ENCODE results near the gene ALDH9A1.
"Not testable (repeated sequence)": the region's sequence is repeated elsewhere in the genome, so short reads cannot be mapped to it uniquely, and the experiment has no call there.

The ALDH9A1 gene

GRCh38 chr1:165644064-165644735 is 54.2 kb downstream of the ALDH9A1 start:
- no peak for DNase-seq

GRCh38 chr1:165641231-165641987 is 57.0 kb downstream of the ALDH9A1 start:
- no peak for DNase-seq

GRCh38 chr1:165639821-165640623 is 58.3 kb downstream of the ALDH9A1 start:
- DNase-seq, result no peak

GRCh38 chr1:165638211-165638610 is 60.2 kb downstream of the ALDH9A1 start:
- not testable (repeated sequence) for DNase-seq

GRCh38 chr1:165637427-165637826 is 60.9 kb downstream of the ALDH9A1 start:
- no peak for DNase-seq

GRCh38 chr1:165635823-165636222 is 62.5 kb downstream of the ALDH9A1 start:
- DNase-seq, result no peak

GRCh38 chr1:165635329-165635728 is 63.0 kb downstream of the ALDH9A1 start:
- DNase-seq, result no peak

GRCh38 chr1:165634154-165634921 is 64.0 kb downstream of the ALDH9A1 start:
- no peak for DNase-seq

- no peak for DNase-seq
Measured at GRCh38 chr1:165633614-165634013, 64.7 kb downstream of the ALDH9A1 start.

GRCh38 chr1:165632491-165632890 is 65.9 kb downstream of the ALDH9A1 start:
- no peak for DNase-seq

- peak; percentile 90 for DNase-seq
Measured at GRCh38 chr1:165632152-165632469, 66.3 kb downstream of the ALDH9A1 start.

- DNase-seq, result peak; percentile 90
Measured at GRCh38 chr1:165631342-165632151, 66.8 kb downstream of the ALDH9A1 start.

- peak; percentile 99 for DNase-seq
Measured at GRCh38 chr1:165630629-165631341, 67.6 kb downstream of the ALDH9A1 start, which contains the start of gene MGST3. Gene MGST3, plus strand, starts transcription at chr1:165631234. Its CDS starts 18,614 bp downstream, at chr1:165649848.

GRCh38 chr1:165629848-165630628 is 68.3 kb downstream of the ALDH9A1 start:
- DNase-seq, result peak; percentile 90

- DNase-seq, result no peak
Measured at GRCh38 chr1:165629151-165629550, 69.2 kb downstream of the ALDH9A1 start.

- no peak for DNase-seq
Measured at GRCh38 chr1:165628147-165628822, 70.1 kb downstream of the ALDH9A1 start.

GRCh38 chr1:165624441-165624840 is 73.9 kb downstream of the ALDH9A1 start:
- no peak for DNase-seq

- no peak for DNase-seq
Measured at GRCh38 chr1:165623624-165624023, 74.7 kb downstream of the ALDH9A1 start.

- DNase-seq, result no peak
Measured at GRCh38 chr1:165619647-165620151, 78.7 kb downstream of the ALDH9A1 start.

Measured in NCI-H526 treated with DMSO at 0.1 percent for 48 hours (cell line).